ENCODE measurements around the gene PLCL1. TPM values are rescaled to one million over a fixed set of nuclear protein-coding genes. Genes with fewer than 3 reads are reported as not detected.

Gene PLCL1
- total RNA-seq, 1 experiment from 2014 or later: 0.07 TPM

GRCh38 chr2:198006733-198007132, 202.3 kb downstream of the PLCL1 start:
- DNase-seq (ENCODE audit: low spot score) (no peak), ATAC-seq (no peak)
- TF ChIP-seq GTF2I (CRISPR knock-in tag; conservative IDR thresholded peaks at IDR 0.05): no peak
- no peak for TF ChIP-seq MYBL2 (CRISPR knock-in tag; IDR thresholded peaks at IDR 0.05)
- TF ChIP-seq CREM (CRISPR knock-in tag; IDR thresholded peaks at IDR 0.05): no peak
- TF ChIP-seq ATF2 (CRISPR knock-in tag; IDR thresholded peaks at IDR 0.05; ENCODE audit: borderline replicate concordance, low read depth): no peak
- TF ChIP-seq ZBTB21 (CRISPR knock-in tag; IDR thresholded peaks at IDR 0.05; ENCODE audit: borderline replicate concordance): no peak
- TF ChIP-seq MAX (CRISPR knock-in tag; IDR thresholded peaks at IDR 0.05): no peak
- ChIA-PET POLR2A (no interaction called here), CTCF (no interaction called here)
- Mint-ChIP-seq H3K27me3 (ENCODE audit: low read depth) (no peaks in the 10 kb centered on the region), H3K36me3 (no peaks in the 10 kb centered on the region), H3K4me1 (no peaks in the 10 kb centered on the region), H3K27ac (no peak overlapping the region), H3K9me3 (peaks cover 3% of the 10 kb centered on the region; the same call in 1 of the 2 replicates), H3K4me3 (no peak overlapping the region)

- POLR2A ChIA-PET: no interaction called here
- Mint-ChIP-seq H3K36me3 (no peaks in the 10 kb centered on the region), H3K9me3 (peaks cover 5% of the 10 kb centered on the region; the same call in 1 of the 2 replicates), H3K27ac (no peak overlapping the region), H3K27me3 (ENCODE audit: low read depth) (no peaks in the 10 kb centered on the region), H3K4me1 (no peaks in the 10 kb centered on the region), H3K4me3 (no peak overlapping the region)
- no peak for TF ChIP-seq EMX1 (CRISPR knock-in tag; IDR thresholded peaks at IDR 0.05)
- no peak for TF ChIP-seq ELF4 (CRISPR knock-in tag; IDR thresholded peaks at IDR 0.05; ENCODE audit: low read depth)
- no peak for TF ChIP-seq ZNF232 (CRISPR knock-in tag; IDR thresholded peaks at IDR 0.05)
- no peak for TF ChIP-seq E2F5 (CRISPR knock-in tag; IDR thresholded peaks at IDR 0.05)
- no peak for TF ChIP-seq JAZF1 (CRISPR knock-in tag; IDR thresholded peaks at IDR 0.05)
- DNase-seq (ENCODE audit: low spot score) (no peak), ATAC-seq (no peak)
- CTCF ChIA-PET: no interaction called here
These were observed 203.8 kb downstream of the PLCL1 start for GRCh38 chr2:198008230-198008629.

- ChIA-PET CTCF (interaction anchor here (0.5 kb wide), 1 partner anchor 705 kb away, joined by 3 read pairs; no protein-coding TSS in a partner anchor), POLR2A (no interaction called here)
- Mint-ChIP-seq H3K27ac (no peak overlapping the region), H3K4me1 (no peaks in the 10 kb centered on the region), H3K27me3 (ENCODE audit: low read depth) (no peaks in the 10 kb centered on the region), H3K36me3 (no peaks in the 10 kb centered on the region), H3K9me3 (peaks cover 5% of the 10 kb centered on the region; the same call in 1 of the 2 replicates), H3K4me3 (no peak overlapping the region)
- no peak for TF ChIP-seq ESRRA (CRISPR knock-in tag; IDR thresholded peaks at IDR 0.05; ENCODE audit: borderline replicate concordance)
- no peak for TF ChIP-seq AR (CRISPR knock-in tag; IDR thresholded peaks at IDR 0.05)
- no peak for TF ChIP-seq HMGXB4 (CRISPR knock-in tag; IDR thresholded peaks at IDR 0.05)
- no peak for TF ChIP-seq SP1 (CRISPR knock-in tag; conservative IDR thresholded peaks at IDR 0.05)
- TF ChIP-seq AFF4 (CRISPR knock-in tag; IDR thresholded peaks at IDR 0.05; ENCODE audit: borderline replicate concordance): no peak
- TF ChIP-seq E2F5 (CRISPR knock-in tag; IDR thresholded peaks at IDR 0.05): no peak
- TF ChIP-seq ZBTB21 (CRISPR knock-in tag; IDR thresholded peaks at IDR 0.05; ENCODE audit: borderline replicate concordance): no peak
- no peak for DNase-seq (ENCODE audit: low spot score)
- ATAC-seq: no peak
These were observed 207.6 kb downstream of the PLCL1 start for GRCh38 chr2:198012025-198012424.

Data from WTC11 (cell line).